ENCODE results near the gene STAT1. TPM values are rescaled to one million over a fixed set of nuclear protein-coding genes. Genes with fewer than 3 reads are reported as not detected.

The STAT1 gene
- total and polyA plus RNA-seq, 3 donors from 2014 or later = 52.7 to 87.1 (median 60.5) TPM

GRCh38 chr2:191009541-191010374 is 4.2 kb downstream of the STAT1 start:
- peaks cover 13% of the 10 kb centered on the region for H3K4me1 ChIP-seq
- peaks cover 7% of the 10 kb centered on the region for H3K36me3 ChIP-seq (ENCODE audit: low read depth, missing control alignments)
- 92 to 98% methylated on average over 4 of the region's 4 CpGs for WGBS, 2 donors

DNA sequence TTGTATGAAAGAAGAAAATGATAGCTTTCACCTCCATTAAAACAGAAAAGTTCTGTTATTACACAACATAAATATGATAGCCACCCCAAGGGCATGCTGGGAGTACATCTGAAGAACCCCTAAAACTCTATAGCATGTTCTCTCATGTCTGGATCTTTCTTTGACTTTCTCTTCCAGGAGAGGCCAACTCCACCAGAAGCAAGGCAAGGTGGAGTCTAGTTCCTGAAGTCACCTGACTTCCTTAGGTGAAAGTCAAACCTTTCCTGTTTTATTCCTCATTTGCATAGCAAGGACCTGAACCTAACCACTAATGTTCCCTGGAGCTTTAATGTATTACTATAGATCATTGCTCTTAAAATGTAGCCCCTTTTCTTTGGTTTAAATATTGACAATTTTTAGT is 5.7 kb downstream of the STAT1 start:
- Histone ChIP-seq H3K27ac (no peak overlapping the region), H3K4me3 (no peak overlapping the region), H3K9me3 (no peaks in the 10 kb centered on the region), H3K4me1 (peaks cover 13% of the 10 kb centered on the region), H3K36me3 (ENCODE audit: low read depth, missing control alignments) (peaks cover 7% of the 10 kb centered on the region), H3K27me3 (no peaks in the 10 kb centered on the region)
- DNase-seq = no peak
- intact Hi-C loops (cut with DNase I; ENCODE audit: low total_unique reads) = no loop called here
- TF ChIP-seq, protein P1, sequence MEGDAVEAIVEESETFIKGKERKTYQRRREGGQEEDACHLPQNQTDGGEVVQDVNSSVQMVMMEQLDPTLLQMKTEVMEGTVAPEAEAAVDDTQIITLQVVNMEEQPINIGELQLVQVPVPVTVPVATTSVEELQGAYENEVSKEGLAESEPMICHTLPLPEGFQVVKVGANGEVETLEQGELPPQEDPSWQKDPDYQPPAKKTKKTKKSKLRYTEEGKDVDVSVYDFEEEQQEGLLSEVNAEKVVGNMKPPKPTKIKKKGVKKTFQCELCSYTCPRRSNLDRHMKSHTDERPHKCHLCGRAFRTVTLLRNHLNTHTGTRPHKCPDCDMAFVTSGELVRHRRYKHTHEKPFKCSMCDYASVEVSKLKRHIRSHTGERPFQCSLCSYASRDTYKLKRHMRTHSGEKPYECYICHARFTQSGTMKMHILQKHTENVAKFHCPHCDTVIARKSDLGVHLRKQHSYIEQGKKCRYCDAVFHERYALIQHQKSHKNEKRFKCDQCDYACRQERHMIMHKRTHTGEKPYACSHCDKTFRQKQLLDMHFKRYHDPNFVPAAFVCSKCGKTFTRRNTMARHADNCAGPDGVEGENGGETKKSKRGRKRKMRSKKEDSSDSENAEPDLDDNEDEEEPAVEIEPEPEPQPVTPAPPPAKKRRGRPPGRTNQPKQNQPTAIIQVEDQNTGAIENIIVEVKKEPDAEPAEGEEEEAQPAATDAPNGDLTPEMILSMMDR (IDR thresholded peaks at IDR 0.05) = no peak
- TF ChIP-seq POLR2A (IDR thresholded peaks at IDR 0.05) = no peak

More at GRCh38 chr2:191009541-191010374, 4.2 kb downstream of the STAT1 start:
- no peak for TF ChIP-seq POLR2A (IDR thresholded peaks at IDR 0.05)
- TF ChIP-seq, protein P1 (IDR thresholded peaks at IDR 0.05) = no peak
- intact Hi-C loops (cut with DNase I; ENCODE audit: low total_unique reads) = no loop called here
- DNase-seq = no peak
- no peak overlapping the region for H3K27ac ChIP-seq
- no peak overlapping the region for H3K4me3 ChIP-seq
- no peaks in the 10 kb centered on the region for H3K9me3 ChIP-seq
- H3K27me3 ChIP-seq = no peaks in the 10 kb centered on the region

- intact Hi-C loops (cut with DNase I; ENCODE audit: low total_unique reads) = no loop called here
- Histone ChIP-seq H3K36me3 (ENCODE audit: low read depth, missing control alignments) (peaks cover 7% of the 10 kb centered on the region), H3K9me3 (no peaks in the 10 kb centered on the region), H3K4me3 (no peak overlapping the region), H3K4me1 (peaks cover 4% of the 10 kb centered on the region), H3K27ac (no peak overlapping the region), H3K27me3 (no peaks in the 10 kb centered on the region)
- 88 to 93% methylated on average over 4 of the region's 4 CpGs for WGBS, 2 donors
- no peak for DNase-seq
- no peak for TF ChIP-seq POLR2A (IDR thresholded peaks at IDR 0.05)
- TF ChIP-seq, protein P1 (IDR thresholded peaks at IDR 0.05) = no peak
Observed at GRCh38 chr2:191006997-191007783, 6.8 kb downstream of the STAT1 start.

GRCh38 chr2:191006297-191006696 is 7.7 kb downstream of the STAT1 start:
- intact Hi-C loops (cut with DNase I; ENCODE audit: low total_unique reads) = no loop called here
- peaks cover 7% of the 10 kb centered on the region for H3K36me3 ChIP-seq (ENCODE audit: low read depth, missing control alignments)
- H3K9me3 ChIP-seq = no peaks in the 10 kb centered on the region
- H3K27ac ChIP-seq = no peak overlapping the region
- H3K27me3 ChIP-seq = no peaks in the 10 kb centered on the region
- no peaks in the 10 kb centered on the region for H3K4me1 ChIP-seq
- TF ChIP-seq, protein P1 (IDR thresholded peaks at IDR 0.05) = no peak
- TF ChIP-seq POLR2A (IDR thresholded peaks at IDR 0.05) = no peak
- H3K4me3 ChIP-seq = no peak overlapping the region
- DNase-seq = no peak
- WGBS, 2 donors = 99 to 100% methylated on average over 3 of the region's 3 CpGs
